IPS-NIHi7 (cell line): ENCODE results near the gene PDE4DIP.
"Not testable (repeated sequence)": the region's sequence is repeated elsewhere in the genome, so short reads cannot be mapped to it uniquely, and the experiment has no call there.

ENCODE experiments used
- DNase-seq: peaks from one replicate; pipeline ENCODE4 v3.0.0; 2012; ENCODE audit warnings: mixed read lengths; ENCODE audit errors: extremely low spot score

PDE4DIP gene

DNA sequence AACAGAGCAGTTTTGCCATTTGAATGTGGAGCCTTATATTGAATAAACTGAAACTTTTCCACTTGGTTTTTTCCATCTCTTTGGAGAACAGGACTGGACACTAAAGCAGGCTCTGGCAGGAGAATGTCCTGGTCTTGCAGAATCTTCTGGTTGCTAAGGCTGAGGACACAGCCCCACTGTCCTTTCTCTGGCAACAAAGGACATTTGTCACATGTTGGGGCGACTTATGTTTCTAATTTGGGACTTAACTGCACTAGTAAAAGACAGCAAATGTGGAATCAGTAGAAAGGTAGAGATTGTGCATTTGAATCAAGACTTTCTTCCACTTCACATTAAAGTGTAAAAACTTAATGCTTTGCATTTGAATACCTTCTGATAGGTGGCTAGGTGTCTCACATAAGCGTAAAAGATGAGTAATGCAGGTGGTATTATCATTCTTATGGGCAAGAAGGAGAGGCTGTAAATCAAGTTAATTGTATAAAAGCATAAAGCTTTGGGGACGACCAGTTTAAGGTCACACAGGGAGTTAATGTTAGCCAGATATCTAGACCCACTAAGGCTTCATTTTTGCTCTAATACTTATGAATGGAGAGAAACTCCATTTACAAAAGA, 74.7 kb downstream of the PDE4DIP start:
- peak; percentile 0 for DNase-seq

DNA sequence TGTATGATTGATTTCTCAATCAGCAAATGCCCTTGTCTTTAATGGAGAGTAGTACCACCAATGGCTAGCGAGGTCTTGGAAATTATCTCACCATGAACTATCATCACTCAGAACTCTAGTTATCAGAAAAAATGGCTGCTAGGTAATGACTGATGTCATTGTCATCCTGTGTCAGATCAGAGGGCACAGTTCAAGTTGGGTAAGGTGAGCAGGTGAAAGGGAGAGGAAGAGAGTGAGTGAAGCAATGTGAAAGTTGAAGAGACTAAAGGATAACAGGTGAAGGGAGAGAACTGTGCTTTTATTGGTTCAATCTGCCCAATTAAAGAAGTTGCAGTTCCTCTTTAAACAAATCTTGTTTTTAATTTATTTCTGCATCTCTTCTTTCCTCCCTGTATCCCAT, 76.8 kb downstream of the PDE4DIP start:
- not testable (repeated sequence) for DNase-seq

DNA sequence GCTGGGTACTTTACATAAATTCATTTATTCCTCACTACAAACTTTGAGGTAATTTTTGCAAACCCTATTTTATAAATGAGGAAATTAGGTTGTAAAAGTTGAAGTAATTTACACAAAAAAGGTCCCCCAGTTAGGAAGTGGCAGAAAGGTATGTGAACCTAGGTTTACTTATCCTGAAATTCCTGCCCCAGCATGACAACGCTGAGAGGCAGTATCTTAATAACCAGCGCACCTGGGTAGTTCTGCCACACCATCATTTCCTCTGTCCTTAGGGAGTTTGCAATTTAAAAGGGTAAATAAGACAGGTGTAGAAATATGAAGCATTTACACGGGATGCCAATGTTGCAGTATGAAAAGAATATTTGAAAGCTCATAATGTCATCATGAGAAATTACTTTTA, 79.6 kb downstream of the PDE4DIP start:
- DNase-seq: not testable (repeated sequence)

DNA sequence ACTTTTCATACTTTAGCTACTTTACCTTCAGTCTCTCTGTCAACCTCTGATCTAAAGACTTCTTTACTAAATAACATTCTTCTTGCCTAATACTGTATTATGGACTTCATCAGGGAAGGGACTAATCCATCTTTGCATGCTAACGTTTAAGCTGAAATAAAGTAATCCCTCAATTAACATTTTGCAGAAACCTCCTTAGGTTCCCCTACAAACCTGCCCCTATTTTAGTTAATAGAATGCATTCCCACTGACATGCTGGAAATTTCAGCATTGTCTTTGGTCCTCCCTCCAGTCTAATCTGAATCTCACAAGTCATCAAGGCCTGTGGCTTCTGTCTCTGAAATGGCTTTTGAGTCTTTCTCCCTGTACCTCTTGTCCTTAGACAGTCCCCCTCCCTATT, 83.4 kb downstream of the PDE4DIP start:
- DNase-seq: not testable (repeated sequence)

DNA sequence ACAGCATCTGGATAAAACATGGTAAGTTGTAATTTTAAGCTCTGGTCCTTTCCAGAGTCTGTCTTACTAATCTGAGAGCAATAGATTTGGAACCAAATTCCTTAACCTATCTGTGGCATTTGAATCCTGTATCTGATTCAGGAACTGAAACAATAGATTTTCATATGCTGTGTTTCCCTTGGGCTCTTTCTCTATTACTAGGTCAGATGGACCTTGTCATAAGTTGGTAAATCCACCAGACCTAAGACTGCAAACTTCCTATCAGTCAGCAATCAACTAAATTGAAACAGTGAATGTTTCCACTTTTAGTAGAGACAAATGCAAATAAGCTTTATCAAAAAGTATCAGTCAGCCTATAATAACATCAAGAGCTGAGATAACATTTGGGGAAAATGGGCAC, 85.0 kb downstream of the PDE4DIP start:
- not testable (repeated sequence) for DNase-seq

DNA sequence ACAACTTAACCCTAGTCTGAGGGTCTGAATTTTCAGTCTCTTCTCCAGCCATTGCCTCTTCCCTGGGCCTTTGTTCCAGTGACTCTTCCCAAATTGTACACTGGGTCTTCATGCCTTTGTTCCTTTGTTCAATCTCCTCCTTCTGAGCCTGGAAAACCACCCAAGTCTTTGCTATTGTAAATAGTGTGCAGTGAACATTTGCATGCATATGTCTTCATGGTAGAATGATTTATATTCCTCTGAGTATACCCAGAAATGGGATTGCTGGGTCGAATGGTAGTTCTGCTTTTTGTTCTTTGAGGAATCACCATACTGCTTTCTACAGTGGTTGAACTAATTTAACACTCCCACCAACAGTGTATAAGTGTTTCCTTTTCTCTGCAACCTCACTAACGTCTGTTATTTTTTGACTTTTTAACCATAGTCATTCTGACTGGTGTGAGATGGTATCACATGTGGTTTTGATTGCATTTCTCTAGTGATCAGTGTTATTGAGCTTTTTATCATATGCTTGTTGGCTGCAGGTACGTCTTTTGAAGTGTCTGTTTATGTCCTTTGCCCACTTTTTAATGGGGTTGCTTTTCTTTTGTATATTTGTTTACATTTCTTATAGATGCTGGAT, 91.3 kb downstream of the PDE4DIP start:
- not testable (repeated sequence) for DNase-seq

DNA sequence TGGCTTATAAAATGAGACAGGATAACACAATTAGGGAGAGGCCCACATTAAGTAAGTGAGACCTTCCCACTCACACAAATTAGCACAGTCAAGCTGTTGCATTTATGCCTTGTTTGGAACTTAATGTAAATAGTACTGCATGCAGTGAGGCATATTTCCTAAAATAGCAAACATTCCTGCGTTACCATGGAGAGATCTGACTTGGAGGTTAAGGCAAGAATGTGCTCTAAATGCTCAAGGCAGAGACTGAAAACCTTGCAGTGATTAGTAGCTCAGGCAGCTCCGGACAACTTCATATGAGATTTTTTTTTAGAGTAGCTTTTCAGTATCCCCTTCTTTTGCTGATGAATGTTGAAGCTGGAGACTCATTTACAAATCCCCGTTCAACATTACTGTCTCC, 98.7 kb downstream of the PDE4DIP start:
- not testable (repeated sequence) for DNase-seq

DNA sequence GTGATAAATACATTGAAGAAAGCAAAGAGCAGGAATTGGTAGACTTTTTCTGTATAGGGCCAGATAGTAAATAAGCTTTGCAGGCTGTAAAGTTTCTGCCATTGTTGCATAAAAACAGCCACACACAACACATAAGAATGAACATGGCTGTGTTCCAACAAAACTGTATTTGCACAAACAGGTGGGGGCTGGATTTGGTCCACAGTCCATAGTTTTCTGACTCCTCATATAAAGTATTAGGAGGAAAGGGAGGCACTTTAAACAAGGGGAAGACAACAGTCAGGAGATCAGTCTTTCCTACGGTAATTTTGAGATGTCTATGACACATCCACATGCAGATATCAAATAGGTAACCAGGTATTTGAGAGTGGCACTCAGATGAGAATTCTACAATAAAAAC, 100.9 kb downstream of the PDE4DIP start:
- DNase-seq: not testable (repeated sequence)

DNA sequence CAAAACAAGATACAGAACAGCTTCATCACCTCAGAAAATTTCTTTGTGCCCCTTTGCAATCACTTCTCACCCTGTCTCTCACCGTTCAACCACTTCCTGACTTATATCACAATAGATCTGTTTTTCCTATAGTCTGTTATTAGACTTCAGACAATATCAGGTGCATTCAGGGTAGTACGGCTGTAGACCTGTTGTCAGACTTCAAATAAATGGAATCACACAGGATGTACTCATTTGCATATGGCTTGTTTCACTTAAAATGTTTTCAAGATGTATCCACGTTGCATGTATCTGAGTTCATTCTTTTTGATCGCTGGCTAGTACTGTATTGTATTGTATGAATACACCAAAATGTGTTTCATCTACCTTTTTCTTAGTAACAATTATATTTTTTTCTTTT, 104.5 kb downstream of the PDE4DIP start:
- not testable (repeated sequence) for DNase-seq

DNA sequence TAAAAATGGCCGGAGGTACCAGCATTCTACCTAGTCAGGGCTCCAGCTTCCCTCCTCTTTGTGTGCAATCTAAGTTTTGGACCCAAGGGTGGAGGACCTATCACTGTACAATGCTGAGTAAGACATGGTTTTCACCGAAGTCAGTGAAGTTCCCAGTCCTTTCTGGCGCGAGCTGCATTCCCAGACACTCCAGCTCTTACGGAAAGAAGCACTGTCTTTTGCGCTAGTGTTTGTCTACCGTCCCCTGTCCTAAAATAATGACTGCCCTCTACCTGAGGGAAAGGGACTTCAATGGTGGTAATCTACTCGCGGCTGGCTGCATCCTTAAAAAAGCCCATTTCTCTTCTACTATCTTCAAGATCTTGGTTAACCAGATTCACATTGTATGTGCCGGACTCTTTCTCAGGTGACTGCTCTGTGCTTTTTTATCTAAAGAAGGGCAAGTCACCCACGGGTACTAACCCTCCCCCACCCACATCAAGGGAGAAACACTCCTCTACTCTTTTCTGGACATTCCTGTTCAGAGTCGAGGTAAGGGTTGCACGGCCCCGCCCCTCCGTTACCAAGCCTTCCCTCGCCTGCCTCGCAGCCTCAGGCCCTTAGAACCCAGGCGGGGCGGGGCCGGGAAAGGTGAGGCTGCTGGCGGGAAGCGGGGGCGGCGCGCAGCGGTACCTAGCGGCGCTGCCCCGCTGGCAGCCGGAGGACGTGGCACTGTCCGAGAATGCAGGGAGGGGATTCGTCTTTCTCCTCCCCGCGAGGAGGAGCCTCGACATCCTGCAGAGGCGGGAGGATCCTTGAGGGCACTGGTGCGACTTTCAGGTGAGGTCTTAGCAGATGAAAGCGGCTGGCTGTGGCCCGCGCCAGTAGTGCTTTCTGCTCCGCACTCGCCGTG, 107.4 kb downstream of the PDE4DIP start:
- DNase-seq: not testable (repeated sequence)

DNA sequence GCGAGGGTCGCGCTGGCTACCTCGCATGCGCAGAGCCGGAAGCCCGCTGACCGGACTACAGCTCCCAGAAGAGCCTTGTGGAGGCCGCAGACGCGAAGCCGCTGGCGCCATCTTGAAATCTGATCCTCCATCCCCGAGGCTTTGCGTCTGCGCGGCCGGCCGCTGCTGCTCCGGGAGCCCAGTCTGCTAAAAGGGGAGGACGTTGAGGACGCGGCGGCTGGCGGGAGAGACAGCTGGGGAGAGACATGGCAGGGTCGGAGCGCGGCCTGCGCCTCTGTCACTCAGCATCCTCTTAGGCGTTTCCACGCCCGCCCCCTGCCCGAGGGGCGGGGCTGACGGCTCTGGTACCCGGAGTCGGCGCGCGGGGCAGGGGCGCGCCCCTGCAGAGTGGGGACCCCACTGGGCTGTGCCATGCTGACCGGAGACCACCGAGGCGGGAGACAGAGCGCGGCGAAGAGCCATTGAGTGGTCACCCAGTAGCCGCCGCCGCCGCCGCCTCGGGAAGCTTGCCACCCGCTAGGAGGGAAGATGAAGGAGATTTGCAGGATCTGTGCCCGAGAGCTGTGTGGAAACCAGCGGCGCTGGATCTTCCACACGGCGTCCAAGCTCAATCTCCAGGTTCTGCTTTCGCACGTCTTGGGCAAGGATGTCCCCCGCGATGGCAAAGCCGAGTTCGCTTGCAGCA, 108.2 kb downstream of the PDE4DIP start:
- DNase-seq: not testable (repeated sequence)

DNA sequence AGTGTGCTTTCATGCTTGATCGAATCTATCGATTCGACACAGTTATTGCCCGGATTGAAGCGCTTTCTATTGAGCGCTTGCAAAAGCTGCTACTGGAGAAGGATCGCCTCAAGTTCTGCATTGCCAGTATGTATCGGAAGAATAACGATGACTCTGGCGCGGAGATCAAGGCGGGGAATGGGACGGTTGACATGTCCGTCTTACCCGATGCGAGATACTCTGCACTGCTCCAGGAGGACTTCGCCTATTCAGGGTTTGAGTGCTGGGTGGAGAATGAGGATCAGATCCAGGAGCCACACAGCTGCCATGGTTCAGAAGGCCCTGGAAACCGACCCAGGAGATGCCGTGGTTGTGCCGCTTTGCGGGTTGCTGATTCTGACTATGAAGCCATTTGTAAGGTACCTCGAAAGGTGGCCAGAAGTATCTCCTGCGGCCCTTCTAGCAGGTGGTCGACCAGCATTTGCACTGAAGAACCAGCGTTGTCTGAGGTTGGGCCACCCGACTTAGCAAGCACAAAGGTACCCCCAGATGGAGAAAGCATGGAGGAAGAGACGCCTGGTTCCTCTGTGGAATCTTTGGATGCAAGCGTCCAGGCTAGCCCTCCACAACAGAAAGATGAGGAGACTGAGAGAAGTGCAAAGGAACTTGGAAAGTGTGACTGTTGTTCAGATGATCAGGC, 108.8 kb downstream of the PDE4DIP start:
- DNase-seq: peak; percentile 1

DNA sequence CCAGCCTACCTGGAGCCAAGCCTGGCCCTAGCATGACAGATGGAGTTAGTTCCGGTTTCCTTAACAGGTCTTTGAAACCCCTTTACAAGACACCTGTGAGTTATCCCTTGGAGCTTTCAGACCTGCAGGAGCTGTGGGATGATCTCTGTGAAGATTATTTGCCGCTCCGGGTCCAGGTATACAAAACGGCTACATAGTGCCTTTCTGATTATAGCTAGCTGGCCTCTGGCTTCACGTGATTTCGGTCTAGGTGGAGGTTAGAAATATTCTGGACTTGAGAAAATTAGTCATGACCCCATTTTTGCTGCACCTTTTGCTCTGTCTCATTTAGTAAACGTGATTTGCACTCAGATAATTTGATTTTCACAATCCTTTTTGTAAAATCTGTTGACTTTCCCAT, 109.5 kb downstream of the PDE4DIP start:
- not testable (repeated sequence) for DNase-seq

DNA sequence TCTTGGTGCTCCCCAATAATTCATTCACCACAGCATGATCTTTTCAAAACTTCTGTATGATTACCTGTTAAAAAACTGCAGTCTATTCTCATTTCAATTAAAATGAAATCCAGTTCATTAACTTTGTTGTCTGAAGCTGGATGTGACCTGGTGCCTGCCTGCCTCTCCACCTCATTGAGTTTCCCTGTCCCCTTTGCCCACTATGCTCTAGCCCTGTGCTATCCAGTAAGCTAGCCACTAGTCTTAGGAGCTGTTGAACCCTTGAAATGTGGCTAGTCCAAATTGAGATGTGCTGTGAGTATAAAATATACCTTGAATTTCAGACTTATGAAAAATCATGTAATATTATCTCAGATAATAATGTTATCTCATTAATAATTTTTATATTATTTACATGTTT, 114.1 kb downstream of the PDE4DIP start:
- not testable (repeated sequence) for DNase-seq

DNA sequence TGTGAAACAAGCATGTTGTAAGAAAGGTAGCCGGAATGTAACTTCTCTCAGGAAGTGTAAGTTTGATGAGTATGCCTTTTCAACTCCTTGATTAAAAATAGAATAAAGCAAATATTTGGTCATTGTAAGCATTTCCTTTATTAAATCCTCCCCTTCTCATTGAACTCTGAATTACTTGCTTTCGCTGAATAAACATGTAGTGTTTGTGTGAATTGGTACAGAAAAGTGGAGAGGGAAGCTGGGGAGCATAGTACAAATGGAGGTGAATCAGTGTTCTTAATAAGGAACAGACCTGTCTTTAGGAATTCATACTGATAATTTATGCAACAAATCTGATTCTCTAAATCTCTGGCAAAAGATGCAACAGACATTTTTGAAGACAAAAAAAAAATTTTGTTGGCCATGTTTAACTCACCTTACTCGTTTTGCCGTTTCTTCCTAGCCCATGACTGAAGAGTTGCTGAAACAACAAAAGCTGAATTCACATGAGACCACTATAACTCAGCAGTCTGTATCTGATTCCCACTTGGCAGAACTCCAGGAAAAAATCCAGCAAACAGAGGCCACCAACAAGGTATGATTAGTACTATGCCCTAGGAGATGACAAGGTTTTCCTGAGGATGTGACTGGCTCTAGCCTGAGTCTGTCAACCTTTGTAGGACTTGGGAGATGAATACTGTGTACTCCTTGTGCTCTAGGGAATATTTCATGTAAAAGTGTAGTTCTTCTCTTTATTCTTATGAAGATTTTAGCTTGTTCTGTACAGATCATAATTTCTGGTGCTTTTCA, 116.2 kb downstream of the PDE4DIP start:
- not testable (repeated sequence) for DNase-seq

DNA sequence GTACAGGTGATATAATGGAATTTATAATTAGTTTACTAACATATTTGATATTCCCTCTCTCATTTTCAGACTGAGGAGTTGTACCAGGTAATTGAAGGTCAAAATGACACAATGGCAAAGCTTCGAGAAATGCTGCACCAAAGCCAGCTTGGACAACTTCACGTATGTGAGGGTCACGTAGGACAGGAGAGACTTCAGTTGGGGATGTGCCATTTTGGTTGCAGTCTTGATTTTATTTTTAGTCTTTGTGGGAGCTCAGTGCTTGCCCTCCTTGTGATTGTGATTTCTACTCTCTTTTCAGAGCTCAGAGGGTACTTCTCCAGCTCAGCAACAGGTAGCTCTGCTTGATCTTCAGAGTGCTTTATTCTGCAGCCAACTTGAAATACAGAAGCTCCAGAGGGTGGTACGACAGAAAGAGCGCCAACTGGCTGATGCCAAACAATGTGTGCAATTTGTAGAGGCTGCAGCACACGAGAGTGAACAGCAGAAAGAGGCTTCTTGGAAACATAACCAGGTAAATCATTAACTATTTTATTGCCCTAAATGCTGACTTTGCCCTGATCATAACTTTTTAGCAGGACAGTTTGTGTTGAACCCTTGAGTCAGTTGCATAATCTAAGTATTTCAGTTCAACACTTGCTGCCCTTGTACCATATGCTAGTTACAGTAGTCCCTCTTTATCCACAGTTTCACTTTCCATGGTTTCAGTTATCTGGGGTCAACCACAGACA, 118.1 kb downstream of the PDE4DIP start:
- not testable (repeated sequence) for DNase-seq

DNA sequence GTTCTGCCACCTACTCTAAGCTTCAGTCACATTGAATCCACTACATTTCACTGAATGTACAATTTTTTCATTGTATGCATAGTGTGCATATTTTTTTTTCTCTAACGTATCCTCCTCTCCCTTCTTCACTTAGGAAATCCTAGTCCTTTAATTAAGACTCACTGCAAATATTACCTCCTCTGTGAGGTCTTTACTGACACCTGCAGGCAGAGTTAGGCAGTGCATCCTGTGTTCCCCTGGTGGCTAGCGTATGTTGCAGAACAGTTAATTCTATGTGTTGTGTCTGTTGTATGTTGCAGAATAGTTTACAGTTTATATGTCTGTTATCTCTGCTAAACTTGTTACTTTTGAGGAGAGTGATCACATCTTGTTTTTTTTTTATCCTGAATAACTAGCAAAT, 121.9 kb downstream of the PDE4DIP start:
- DNase-seq: not testable (repeated sequence)

DNA sequence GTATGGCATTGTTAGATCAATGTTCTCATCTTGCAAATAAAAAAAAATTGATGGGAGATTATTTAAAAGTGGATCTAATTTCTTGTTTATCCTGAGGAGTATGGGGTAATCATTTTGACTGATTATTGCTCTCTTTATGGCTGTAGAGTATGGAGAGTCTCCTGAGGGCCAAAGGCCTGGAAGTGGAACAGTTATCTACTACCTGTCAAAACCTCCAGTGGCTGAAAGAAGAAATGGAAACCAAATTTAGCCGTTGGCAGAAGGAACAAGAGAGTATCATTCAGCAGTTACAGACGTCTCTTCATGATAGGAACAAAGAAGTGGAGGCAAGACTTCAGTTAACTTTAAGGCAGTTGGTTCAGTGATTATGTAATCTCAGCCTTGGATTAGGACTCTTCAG, 123.4 kb downstream of the PDE4DIP start:
- not testable (repeated sequence) for DNase-seq

DNA sequence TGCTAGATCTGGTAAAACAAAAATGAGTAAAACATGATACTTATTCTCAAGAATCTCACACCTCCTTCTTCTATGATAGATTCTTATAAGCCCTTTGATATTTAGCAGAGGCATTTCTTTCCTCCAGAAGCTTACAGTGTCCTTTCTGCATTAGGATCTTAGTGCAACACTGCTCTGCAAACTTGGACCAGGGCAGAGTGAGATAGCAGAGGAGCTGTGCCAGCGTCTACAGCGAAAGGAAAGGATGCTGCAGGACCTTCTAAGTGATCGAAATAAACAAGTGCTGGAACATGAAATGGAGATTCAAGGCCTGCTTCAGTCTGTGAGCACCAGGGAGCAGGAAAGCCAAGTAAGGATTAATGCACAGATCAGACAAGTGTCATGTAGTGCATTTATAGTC, 124.5 kb downstream of the PDE4DIP start:
- DNase-seq: not testable (repeated sequence)

DNA sequence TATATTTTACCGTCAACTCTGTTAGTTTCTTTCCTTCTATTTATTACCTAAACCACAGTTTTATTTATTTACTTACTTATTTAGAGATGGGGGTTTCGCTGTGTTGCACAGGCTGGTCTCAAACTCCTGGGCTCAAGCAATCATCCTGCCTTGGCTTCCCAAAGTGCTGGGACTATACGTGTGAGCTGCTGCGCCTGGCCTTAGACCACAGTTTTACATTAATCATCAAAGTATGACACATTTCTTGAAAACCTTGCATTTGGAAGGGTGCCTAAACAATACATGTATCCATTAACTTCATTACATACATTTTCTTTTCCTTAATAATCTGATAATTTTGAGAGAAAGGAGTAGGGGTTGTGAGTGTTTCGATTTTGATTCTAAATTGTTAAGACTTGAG, 124.9 kb downstream of the PDE4DIP start:
- DNase-seq: not testable (repeated sequence)
